Measurements from ENCODE around the gene EPB41L2. TPM values are rescaled to one million over a fixed set of nuclear protein-coding genes. Genes with fewer than 3 reads are reported as not detected.

Gene EPB41L2
- total RNA-seq, 1 donor from 2014 or later = 136 TPM

DNA sequence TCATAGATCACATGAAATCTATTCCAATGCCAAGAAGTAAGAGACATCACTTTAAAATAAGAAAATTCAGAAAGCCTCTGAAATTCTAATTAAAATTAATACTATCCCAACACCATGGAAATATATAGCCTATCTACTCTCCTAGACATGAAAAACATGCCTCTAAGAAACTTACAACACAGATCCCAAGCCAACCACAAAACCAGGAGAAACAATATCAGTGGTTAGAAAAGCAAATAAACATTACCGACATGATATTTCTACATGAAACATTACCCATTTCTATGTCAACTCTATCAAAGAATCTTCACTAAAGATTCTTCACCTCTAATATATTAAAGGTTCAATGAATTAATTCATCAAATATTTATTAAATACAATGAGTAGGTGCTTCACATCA is 4.8 kb downstream of the EPB41L2 start:
- Histone ChIP-seq H3K79me2 (ENCODE audit: insufficient read depth, low read length) (peaks cover 77% of the 10 kb centered on the region), H3K4me2 (ENCODE audit: low read length) (no peak overlapping the region), H2AFZ (ENCODE audit: low read depth, low read length) (no peak overlapping the region), H4K20me1 (ENCODE audit: insufficient read depth, low read length) (peaks cover 13% of the 10 kb centered on the region), H3K9ac (ENCODE audit: low read length) (no peak overlapping the region), H3K4me3 (ENCODE audit: insufficient read depth, low read depth, low read length) (no peak overlapping the region), H3K4me1 (ENCODE audit: insufficient read depth, low read length) (peaks cover 25% of the 10 kb centered on the region), H3K36me3 (ENCODE audit: insufficient read depth, low read length) (no peaks in the 10 kb centered on the region), H3K27ac (ENCODE audit: low read depth, low read length) (no peak overlapping the region), H3K27me3 (ENCODE audit: insufficient read depth, low read length) (no peaks in the 10 kb centered on the region), H3K9me3 (ENCODE audit: insufficient read depth, low read depth, low read length) (peaks cover 20% of the 10 kb centered on the region)
- DNase-seq (ENCODE audit: low read depth) (peak; percentile 58), FAIRE-seq (no peak)
- Mint-ChIP-seq H3K36me3 (ENCODE audit: low read depth, unreplicated experiment) (peaks cover 20% of the 10 kb centered on the region), H3K4me1 (ENCODE audit: low read depth, unreplicated experiment) (peaks cover 21% of the 10 kb centered on the region), H3K4me3 (ENCODE audit: unreplicated experiment) (no peak overlapping the region), H3K27me3 (ENCODE audit: low read depth, unreplicated experiment) (no peaks in the 10 kb centered on the region), H3K9me3 (ENCODE audit: unreplicated experiment) (peaks cover 28% of the 10 kb centered on the region), H3K27ac (ENCODE audit: unreplicated experiment) (peak overlapping the region; percentile 44)
- TF ChIP-seq EZH2 (IDR thresholded peaks at IDR 0.05; ENCODE audit: insufficient read depth, low read length) = no peak
- TF ChIP-seq, protein P1, sequence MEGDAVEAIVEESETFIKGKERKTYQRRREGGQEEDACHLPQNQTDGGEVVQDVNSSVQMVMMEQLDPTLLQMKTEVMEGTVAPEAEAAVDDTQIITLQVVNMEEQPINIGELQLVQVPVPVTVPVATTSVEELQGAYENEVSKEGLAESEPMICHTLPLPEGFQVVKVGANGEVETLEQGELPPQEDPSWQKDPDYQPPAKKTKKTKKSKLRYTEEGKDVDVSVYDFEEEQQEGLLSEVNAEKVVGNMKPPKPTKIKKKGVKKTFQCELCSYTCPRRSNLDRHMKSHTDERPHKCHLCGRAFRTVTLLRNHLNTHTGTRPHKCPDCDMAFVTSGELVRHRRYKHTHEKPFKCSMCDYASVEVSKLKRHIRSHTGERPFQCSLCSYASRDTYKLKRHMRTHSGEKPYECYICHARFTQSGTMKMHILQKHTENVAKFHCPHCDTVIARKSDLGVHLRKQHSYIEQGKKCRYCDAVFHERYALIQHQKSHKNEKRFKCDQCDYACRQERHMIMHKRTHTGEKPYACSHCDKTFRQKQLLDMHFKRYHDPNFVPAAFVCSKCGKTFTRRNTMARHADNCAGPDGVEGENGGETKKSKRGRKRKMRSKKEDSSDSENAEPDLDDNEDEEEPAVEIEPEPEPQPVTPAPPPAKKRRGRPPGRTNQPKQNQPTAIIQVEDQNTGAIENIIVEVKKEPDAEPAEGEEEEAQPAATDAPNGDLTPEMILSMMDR (IDR thresholded peaks at IDR 0.05; ENCODE audit: insufficient read depth, low read depth, low read length) = no peak

DNA sequence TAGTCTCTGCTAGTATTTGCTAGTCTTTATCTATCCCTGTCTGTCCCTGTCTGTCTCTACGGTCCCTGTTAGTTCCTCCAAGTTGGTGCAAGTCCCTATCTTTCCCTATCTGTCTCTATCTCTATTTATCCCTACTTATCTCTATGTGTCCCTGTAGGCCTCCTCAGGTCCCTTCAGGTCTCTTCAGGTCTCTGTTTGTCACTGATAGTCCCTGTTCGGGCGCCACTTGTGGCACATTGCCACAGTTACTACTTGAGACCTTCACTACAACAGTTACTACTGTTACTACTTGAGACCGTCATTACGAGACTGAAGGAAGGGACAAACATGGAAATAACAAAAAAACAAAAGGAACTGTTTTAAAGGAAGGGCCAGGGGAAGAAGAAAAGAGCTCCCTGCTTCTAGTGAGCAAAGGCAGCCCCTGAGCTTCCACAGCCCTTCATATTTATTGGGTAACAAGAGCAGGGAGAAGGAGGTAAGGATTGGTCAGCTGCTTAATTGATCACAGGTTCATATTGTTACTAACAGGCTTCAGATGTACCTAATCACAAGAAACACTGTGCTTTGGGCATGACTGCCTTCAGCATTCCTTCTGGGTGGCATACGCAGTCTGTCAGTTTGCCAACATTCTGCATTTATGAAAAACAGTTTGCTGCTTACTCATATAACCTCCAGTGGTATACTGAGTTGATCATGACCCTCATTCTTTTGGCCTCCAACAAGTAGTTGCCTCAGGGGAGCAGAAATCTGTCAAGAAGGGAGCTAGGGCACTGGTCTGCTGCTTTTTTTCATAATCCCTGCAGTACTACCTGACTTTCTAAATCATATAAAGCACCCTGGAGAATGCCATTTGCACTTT is 8.4 kb downstream of the EPB41L2 start:
- Histone ChIP-seq H3K9ac (ENCODE audit: low read length) (no peak overlapping the region), H3K4me2 (ENCODE audit: low read length) (no peak overlapping the region), H3K9me3 (ENCODE audit: insufficient read depth, low read depth, low read length) (peaks cover 20% of the 10 kb centered on the region), H2AFZ (ENCODE audit: low read depth, low read length) (no peak overlapping the region), H3K27me3 (ENCODE audit: insufficient read depth, low read length) (no peaks in the 10 kb centered on the region), H3K4me3 (ENCODE audit: insufficient read depth, low read depth, low read length) (no peak overlapping the region), H3K36me3 (ENCODE audit: insufficient read depth, low read length) (no peaks in the 10 kb centered on the region), H3K4me1 (ENCODE audit: insufficient read depth, low read length) (peaks cover 7% of the 10 kb centered on the region), H3K79me2 (ENCODE audit: insufficient read depth, low read length) (peaks cover 68% of the 10 kb centered on the region), H4K20me1 (ENCODE audit: insufficient read depth, low read length) (peaks cover 5% of the 10 kb centered on the region), H3K27ac (ENCODE audit: low read depth, low read length) (no peak overlapping the region)
- no peak for DNase-seq (ENCODE audit: low read depth)
- peaks cover 17% of the 10 kb centered on the region for H3K4me1 Mint-ChIP-seq (ENCODE audit: low read depth, unreplicated experiment)
- FAIRE-seq = no peak
- no peak overlapping the region for H3K4me3 Mint-ChIP-seq (ENCODE audit: unreplicated experiment)
- peaks cover 32% of the 10 kb centered on the region for H3K9me3 Mint-ChIP-seq (ENCODE audit: unreplicated experiment)
- H3K27me3 Mint-ChIP-seq (ENCODE audit: low read depth, unreplicated experiment) = no peaks in the 10 kb centered on the region
- TF ChIP-seq, protein P1 (IDR thresholded peaks at IDR 0.05; ENCODE audit: insufficient read depth, low read depth, low read length) = no peak
- no peak for TF ChIP-seq EZH2 (IDR thresholded peaks at IDR 0.05; ENCODE audit: insufficient read depth, low read length)
- peak overlapping the region; percentile 50 for H3K27ac Mint-ChIP-seq (ENCODE audit: unreplicated experiment)
- H3K36me3 Mint-ChIP-seq (ENCODE audit: low read depth, unreplicated experiment) = peaks cover 21% of the 10 kb centered on the region
